ENCODE measurements around the gene PKHD1. TPM values are rescaled to one million over a fixed set of nuclear protein-coding genes. Genes with fewer than 3 reads are reported as not detected.

The PKHD1 gene
- total RNA-seq, 1 experiment from 2014 or later = 0.40 TPM

- Histone ChIP-seq H3F3A (ENCODE audit: low read length, unreplicated experiment) (no peaks in the 10 kb centered on the region), H3K4me1 (ENCODE audit: insufficient read depth, low read length) (peaks cover 26% of the 10 kb centered on the region), H3K9me2 (replicated peaks; ENCODE audit: low read length) (no peaks in the 10 kb centered on the region), H3K27ac (ENCODE audit: low read length) (no peak overlapping the region), H3K9me3 (ENCODE audit: low read length) (no peaks in the 10 kb centered on the region), H3K79me2 (ENCODE audit: low read length) (no peaks in the 10 kb centered on the region), H3K27me3 (ENCODE audit: low read length) (peaks cover 3% of the 10 kb centered on the region; the same call in 1 of the 2 replicates), H3K4me3 (ENCODE audit: low read length) (no peak overlapping the region), H3K9ac (ENCODE audit: low read length) (no peak overlapping the region), H3K4me2 (ENCODE audit: low read length) (no peak overlapping the region), H2AFZ (ENCODE audit: low read length) (no peak overlapping the region), H4K20me1 (ENCODE audit: low read length) (no peaks in the 10 kb centered on the region), H3K36me3 (ENCODE audit: low read depth, low read length) (no peaks in the 10 kb centered on the region)
- CTCF ChIA-PET = no interaction called here
- no peak for TF ChIP-seq EZH2phosphoT487 (IDR thresholded peaks at IDR 0.05; ENCODE audit: borderline replicate concordance, low read length)
- no peak for TF ChIP-seq CTCF (conservative IDR thresholded peaks at IDR 0.05; ENCODE audit: low read depth, low read length)
- no peak for TF ChIP-seq EZH2 (IDR thresholded peaks at IDR 0.05; ENCODE audit: low read length, unreplicated experiment)
- intact Hi-C loops (cut with micrococcal nuclease) = no loop called here
- no peak for ATAC-seq
- BruUV-seq (replicated peaks) = no TSS peak
- DNase-seq = no peak
- POLR2A ChIA-PET (ENCODE audit: unreplicated experiment) = no interaction called here
Observed at GRCh38 chr6:51565472-51565871, 521.9 kb downstream of the PKHD1 start.

Other genes with a start within 250 kb of the PKHD1 start
- not detected in 2 replicates for gene IL17A, start 98.8 kb upstream of the PKHD1 start, total RNA-seq (2014; rRNA removed)
- gene IL17F, start 156.9 kb upstream of the PKHD1 start, total RNA-seq (2014; rRNA removed) = not detected in 2 replicates
- gene MCM3, start 197.1 kb upstream of the PKHD1 start, total RNA-seq (2014; rRNA removed) = 201 and 203 TPM in 2 replicates